ENCODE measurements around the gene DIAPH2. TPM values are rescaled to one million over a fixed set of nuclear protein-coding genes. Genes with fewer than 3 reads are reported as not detected.

DIAPH2 gene
- total RNA-seq, 1 experiment from 2014 or later = 22.5 TPM

DNA sequence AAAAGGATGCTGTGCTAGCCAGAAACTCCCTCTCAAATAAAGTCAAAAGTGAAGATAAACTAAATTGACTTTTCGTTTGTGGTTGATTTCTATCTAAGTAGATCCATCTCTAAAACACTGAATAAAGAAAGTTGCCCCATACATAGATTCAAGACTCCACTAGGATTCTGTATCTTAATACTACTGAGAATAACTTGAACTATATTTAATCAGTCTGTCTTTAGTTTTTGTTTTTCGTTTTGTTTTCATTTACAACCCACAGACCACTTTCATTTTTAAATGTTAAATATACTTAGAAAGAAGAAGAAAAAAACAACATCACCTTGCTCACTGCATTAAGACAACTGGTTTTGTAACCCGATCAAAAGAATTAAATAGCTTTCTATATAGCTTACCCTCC lies 854.1 kb downstream of the DIAPH2 start:
- DNase-seq = no peak
- Histone ChIP-seq H3K4me3 (no peak overlapping the region), H3K27me3 (no peaks in the 10 kb centered on the region), H3K4me1 (no peaks in the 10 kb centered on the region), H3K36me3 (no peaks in the 10 kb centered on the region), H3K27ac (no peak overlapping the region), H3K9me3 (replicated peaks) (no peaks in the 10 kb centered on the region)

- no peaks in the 10 kb centered on the region for H3K9me3 ChIP-seq (replicated peaks)
- no peak overlapping the region for H3K27ac ChIP-seq
- no peak for DNase-seq
- H3K4me3 ChIP-seq = no peak overlapping the region
- no peaks in the 10 kb centered on the region for H3K4me1 ChIP-seq
- H3K36me3 ChIP-seq = no peaks in the 10 kb centered on the region
- no peaks in the 10 kb centered on the region for H3K27me3 ChIP-seq
These were observed 855.4 kb downstream of the DIAPH2 start for GRCh38 chrX:97539970-97540519.

DNA sequence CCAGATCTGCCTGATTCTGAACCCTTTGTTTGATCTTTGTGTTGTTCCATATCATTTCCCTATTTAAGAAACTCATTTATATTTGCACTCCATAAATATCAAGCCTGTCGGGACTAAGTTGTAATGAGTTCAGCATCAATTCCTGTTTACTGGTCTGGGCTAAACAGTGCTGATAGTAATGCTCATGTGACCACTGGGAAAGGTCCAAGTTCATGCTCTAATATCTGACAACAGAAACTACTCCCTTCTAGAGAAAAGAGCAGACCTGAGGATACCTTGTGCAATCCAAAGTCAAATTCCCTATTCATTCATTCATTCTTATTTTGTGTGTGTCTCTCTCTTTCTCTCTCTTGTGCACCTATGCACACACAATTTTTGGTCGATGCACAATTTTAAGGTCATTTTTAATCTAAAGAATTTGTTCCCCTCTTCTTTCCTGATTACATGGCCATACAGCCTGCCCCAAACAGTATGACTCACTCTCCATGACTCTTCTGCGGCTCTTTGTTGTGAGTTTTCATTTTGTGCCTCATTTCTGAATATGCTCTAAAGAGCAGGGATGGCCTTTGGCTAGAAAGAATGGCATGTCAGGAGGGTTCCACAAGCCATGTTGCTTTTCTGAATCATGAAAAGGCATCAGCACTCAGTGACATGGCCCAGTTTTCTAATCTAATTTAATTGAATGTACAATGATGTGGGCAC lies 863.4 kb downstream of the DIAPH2 start:
- Histone ChIP-seq H3K9me3 (replicated peaks) (no peaks in the 10 kb centered on the region), H3K4me1 (no peaks in the 10 kb centered on the region), H3K4me3 (no peak overlapping the region), H3K36me3 (no peaks in the 10 kb centered on the region), H3K27me3 (no peaks in the 10 kb centered on the region), H3K27ac (no peak overlapping the region)
- DNase-seq = no peak

DNA sequence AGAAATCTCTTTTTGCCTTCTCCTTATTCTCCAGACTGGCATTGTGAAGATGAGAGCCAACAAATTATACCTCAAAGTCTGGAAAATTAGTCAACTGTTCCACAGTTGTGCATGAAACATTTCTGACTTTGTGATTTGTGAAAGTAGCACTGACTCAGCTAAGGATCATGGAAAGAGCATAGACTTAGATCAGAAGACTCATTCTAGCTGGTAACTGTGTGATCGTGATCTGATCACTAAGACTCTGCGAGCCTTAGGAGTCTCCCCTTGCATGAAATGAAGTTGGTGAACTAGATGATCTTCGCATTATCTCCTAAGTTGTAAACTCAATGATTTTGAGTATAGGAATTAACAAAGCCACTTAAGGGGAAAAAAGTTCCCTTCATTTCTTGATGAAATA lies 867.2 kb downstream of the DIAPH2 start:
- H3K36me3 ChIP-seq = no peaks in the 10 kb centered on the region
- no peaks in the 10 kb centered on the region for H3K27me3 ChIP-seq
- no peak overlapping the region for H3K4me3 ChIP-seq
- no peak overlapping the region for H3K27ac ChIP-seq
- no peaks in the 10 kb centered on the region for H3K9me3 ChIP-seq (replicated peaks)
- no peaks in the 10 kb centered on the region for H3K4me1 ChIP-seq
- no peak for DNase-seq

DNA sequence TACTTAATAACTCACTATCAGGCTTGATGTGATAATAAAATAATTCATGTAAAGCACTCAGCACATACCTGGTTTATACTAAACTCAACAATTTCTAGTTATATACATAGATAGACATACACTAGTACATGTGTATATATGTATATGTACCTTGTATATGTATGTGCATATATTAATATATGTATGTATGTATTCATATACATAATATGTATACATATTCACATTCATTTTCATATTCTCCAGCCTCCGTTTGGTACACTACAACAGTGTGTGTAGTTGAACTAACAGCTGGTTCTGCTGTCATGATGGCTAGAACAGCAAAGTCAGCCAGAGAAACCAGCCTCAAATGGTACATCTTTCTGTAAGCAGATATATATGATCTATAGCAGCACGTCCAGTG lies 869.2 kb downstream of the DIAPH2 start:
- DNase-seq = no peak
- no peaks in the 10 kb centered on the region for H3K4me1 ChIP-seq
- H3K27me3 ChIP-seq = no peaks in the 10 kb centered on the region
- H3K4me3 ChIP-seq = no peak overlapping the region
- H3K27ac ChIP-seq = no peak overlapping the region
- no peaks in the 10 kb centered on the region for H3K9me3 ChIP-seq (replicated peaks)
- no peaks in the 10 kb centered on the region for H3K36me3 ChIP-seq

- Histone ChIP-seq H3K36me3 (no peaks in the 10 kb centered on the region), H3K27me3 (no peaks in the 10 kb centered on the region), H3K4me3 (no peak overlapping the region), H3K27ac (no peak overlapping the region), H3K9me3 (replicated peaks) (no peaks in the 10 kb centered on the region), H3K4me1 (no peaks in the 10 kb centered on the region)
- no peak for DNase-seq
These were observed 871.7 kb downstream of the DIAPH2 start for GRCh38 chrX:97556359-97556758.

GRCh38 chrX:97563531-97564133 lies 879.0 kb downstream of the DIAPH2 start:
- Histone ChIP-seq H3K9me3 (replicated peaks) (no peaks in the 10 kb centered on the region), H3K27ac (peak overlapping the region; percentile 8; the same call in 1 of the 2 replicates), H3K4me3 (peak overlapping the region; percentile 9; the same call in 1 of the 2 replicates)

GRCh38 chrX:97564496-97564895 lies 879.9 kb downstream of the DIAPH2 start:
- Histone ChIP-seq H3K36me3 (no peaks in the 10 kb centered on the region), H3K4me3 (no peak overlapping the region), H3K27me3 (no peaks in the 10 kb centered on the region), H3K9me3 (replicated peaks) (no peaks in the 10 kb centered on the region), H3K27ac (no peak overlapping the region), H3K4me1 (no peaks in the 10 kb centered on the region)
- DNase-seq = no peak

More at GRCh38 chrX:97563531-97564133, 879.0 kb downstream of the DIAPH2 start:
- H3K36me3 ChIP-seq = no peaks in the 10 kb centered on the region
- peak; percentile 3 to 20 for DNase-seq
- H3K27me3 ChIP-seq = no peaks in the 10 kb centered on the region
- H3K4me1 ChIP-seq = no peaks in the 10 kb centered on the region

- no peak for DNase-seq
- Histone ChIP-seq H3K36me3 (no peaks in the 10 kb centered on the region), H3K27ac (no peak overlapping the region), H3K4me1 (no peaks in the 10 kb centered on the region), H3K9me3 (replicated peaks) (no peaks in the 10 kb centered on the region), H3K27me3 (no peaks in the 10 kb centered on the region), H3K4me3 (no peak overlapping the region)
These were observed 902.5 kb downstream of the DIAPH2 start for GRCh38 chrX:97587171-97587570.

GRCh38 chrX:97594646-97595224 lies 910.1 kb downstream of the DIAPH2 start:
- Histone ChIP-seq H3K36me3 (no peaks in the 10 kb centered on the region), H3K4me3 (no peak overlapping the region), H3K27ac (no peak overlapping the region), H3K27me3 (no peaks in the 10 kb centered on the region), H3K9me3 (replicated peaks) (no peaks in the 10 kb centered on the region), H3K4me1 (no peaks in the 10 kb centered on the region)
- DNase-seq = no peak

DNA sequence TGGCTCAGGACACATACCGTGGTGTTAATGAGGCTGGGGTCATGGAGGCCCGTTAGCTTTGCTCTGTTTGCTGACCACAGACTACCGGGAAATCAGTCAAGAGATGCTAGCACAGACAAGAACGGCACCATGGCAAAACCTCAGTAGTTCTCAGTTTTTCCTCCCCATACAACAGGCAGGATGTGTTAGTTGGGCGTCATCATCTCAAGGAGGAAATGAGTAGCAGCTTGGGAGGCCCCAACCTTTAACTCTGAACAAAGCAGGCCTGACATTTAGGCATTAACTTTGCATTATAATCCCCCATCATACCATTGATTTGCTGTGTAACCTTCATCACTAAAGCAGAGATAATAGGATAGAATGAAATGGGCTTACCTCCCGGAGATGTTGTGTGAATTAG lies 913.3 kb downstream of the DIAPH2 start:
- DNase-seq = no peak
- no peaks in the 10 kb centered on the region for H3K4me1 ChIP-seq
- H3K9me3 ChIP-seq (replicated peaks) = no peaks in the 10 kb centered on the region
- no peaks in the 10 kb centered on the region for H3K36me3 ChIP-seq
- H3K27ac ChIP-seq = no peak overlapping the region
- H3K27me3 ChIP-seq = no peaks in the 10 kb centered on the region
- H3K4me3 ChIP-seq = no peak overlapping the region

GRCh38 chrX:97602465-97603258 lies 918.0 kb downstream of the DIAPH2 start:
- Histone ChIP-seq H3K27ac (no peak overlapping the region), H3K27me3 (no peaks in the 10 kb centered on the region), H3K36me3 (no peaks in the 10 kb centered on the region), H3K4me1 (no peaks in the 10 kb centered on the region), H3K4me3 (no peak overlapping the region), H3K9me3 (replicated peaks) (no peaks in the 10 kb centered on the region)
- DNase-seq = no peak

DNA sequence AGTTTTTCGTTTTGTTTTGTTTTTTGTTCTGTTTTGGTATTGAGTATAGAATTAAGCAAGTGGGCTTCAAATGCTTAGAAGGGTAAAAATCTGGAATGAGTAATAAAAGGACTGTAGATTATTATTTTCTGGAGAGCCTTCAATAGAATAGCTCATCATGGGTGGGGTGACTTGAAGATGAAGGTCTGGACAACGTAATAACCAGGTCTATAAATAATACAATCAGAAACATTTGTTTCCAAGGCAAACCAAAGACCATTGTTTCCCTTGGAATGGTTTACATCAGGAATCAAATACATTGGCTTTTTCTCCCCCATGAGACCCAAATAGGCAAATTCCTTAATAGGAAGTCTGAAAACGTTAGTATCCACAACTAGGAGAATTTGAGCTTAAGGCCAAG lies 920.6 kb downstream of the DIAPH2 start:
- Histone ChIP-seq H3K27ac (no peak overlapping the region), H3K4me1 (no peaks in the 10 kb centered on the region), H3K4me3 (no peak overlapping the region), H3K27me3 (no peaks in the 10 kb centered on the region), H3K36me3 (no peaks in the 10 kb centered on the region), H3K9me3 (replicated peaks) (no peaks in the 10 kb centered on the region)
- no peak for DNase-seq

DNA sequence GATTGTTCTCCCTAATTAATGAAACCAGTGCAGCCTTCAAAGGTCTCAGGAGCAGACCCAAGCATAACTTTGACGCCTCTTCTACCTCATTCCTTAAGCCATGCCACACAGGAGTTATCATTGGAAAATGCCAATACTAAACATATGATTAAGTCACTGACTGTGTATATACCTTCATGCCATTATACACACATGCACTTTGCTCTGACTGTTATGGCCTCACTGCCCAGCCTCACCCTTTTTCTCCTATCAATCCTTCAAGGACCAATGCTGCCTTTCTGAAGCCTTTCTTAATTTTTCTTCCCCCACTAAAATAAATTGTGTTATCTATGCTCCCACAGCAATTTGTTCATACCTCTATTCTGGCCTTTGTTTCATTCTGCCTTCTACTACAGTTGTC lies 924.7 kb downstream of the DIAPH2 start:
- no peak overlapping the region for H3K27ac ChIP-seq
- H3K4me1 ChIP-seq = no peaks in the 10 kb centered on the region
- no peaks in the 10 kb centered on the region for H3K27me3 ChIP-seq
- no peak for DNase-seq
- no peak overlapping the region for H3K4me3 ChIP-seq
- no peaks in the 10 kb centered on the region for H3K9me3 ChIP-seq (replicated peaks)
- H3K36me3 ChIP-seq = no peaks in the 10 kb centered on the region

DNA sequence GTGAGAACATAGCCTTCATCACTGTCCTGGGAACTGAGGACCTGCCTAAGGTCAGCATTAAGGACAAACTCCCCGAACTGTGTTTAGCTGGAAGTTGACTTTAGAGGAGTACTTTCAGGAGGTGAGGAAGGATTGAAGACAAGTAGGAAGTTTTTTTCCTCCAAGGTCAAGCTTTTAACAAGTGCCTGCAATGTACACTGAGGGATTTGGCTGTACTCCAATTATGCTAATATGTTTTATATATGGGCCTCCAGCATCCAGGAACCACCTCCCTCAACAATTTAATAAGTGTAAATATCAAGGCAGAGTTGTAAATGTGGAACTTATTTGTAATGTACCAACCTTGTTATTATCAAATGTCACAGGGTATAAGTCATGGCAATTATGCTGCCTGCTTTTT lies 925.3 kb downstream of the DIAPH2 start:
- Histone ChIP-seq H3K9me3 (replicated peaks) (no peaks in the 10 kb centered on the region), H3K4me3 (no peak overlapping the region), H3K4me1 (no peaks in the 10 kb centered on the region), H3K36me3 (no peaks in the 10 kb centered on the region), H3K27ac (no peak overlapping the region), H3K27me3 (no peaks in the 10 kb centered on the region)
- DNase-seq = no peak
